Measurements from ENCODE around the gene CACNA1E.

- TF ChIP-seq, protein P1, sequence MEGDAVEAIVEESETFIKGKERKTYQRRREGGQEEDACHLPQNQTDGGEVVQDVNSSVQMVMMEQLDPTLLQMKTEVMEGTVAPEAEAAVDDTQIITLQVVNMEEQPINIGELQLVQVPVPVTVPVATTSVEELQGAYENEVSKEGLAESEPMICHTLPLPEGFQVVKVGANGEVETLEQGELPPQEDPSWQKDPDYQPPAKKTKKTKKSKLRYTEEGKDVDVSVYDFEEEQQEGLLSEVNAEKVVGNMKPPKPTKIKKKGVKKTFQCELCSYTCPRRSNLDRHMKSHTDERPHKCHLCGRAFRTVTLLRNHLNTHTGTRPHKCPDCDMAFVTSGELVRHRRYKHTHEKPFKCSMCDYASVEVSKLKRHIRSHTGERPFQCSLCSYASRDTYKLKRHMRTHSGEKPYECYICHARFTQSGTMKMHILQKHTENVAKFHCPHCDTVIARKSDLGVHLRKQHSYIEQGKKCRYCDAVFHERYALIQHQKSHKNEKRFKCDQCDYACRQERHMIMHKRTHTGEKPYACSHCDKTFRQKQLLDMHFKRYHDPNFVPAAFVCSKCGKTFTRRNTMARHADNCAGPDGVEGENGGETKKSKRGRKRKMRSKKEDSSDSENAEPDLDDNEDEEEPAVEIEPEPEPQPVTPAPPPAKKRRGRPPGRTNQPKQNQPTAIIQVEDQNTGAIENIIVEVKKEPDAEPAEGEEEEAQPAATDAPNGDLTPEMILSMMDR (IDR thresholded peaks at IDR 0.05): no peak
- no peak for TF ChIP-seq POLR2A (IDR thresholded peaks at IDR 0.05)
- TF ChIP-seq POLR2AphosphoS5 (IDR thresholded peaks at IDR 0.05): no peak
Observed at GRCh38 chr1:181742426-181742825, 259.1 kb downstream of the CACNA1E start.
